Lung microvascular endothelial cell (primary cell): ENCODE measurements around the gene FABP1. TPM values are rescaled to one million over a fixed set of nuclear protein-coding genes. Genes with fewer than 3 reads are reported as not detected.

Experiments used
- DNase-seq, 2 donors: peaks; one replicate each; pipeline versions ENCODE4 v3.0.0 to v3.0.0-alpha.2; 2010; ENCODE audit warnings: low read depth in 2 of 2
- total RNA-seq: library from RNA; depleted of rRNA; stranded (reverse); fragments of >200 nt; gene quantifications from 2 replicates; pipeline ENCODE4 v1.2.1, GENCODE V29; 2014

The FABP1 gene
- total RNA-seq, 1 donor from 2014 or later: not detected

- DNase-seq: no peak
Measured at GRCh38 chr2:88081924-88082608, 45.8 kb downstream of the FABP1 start.

GRCh38 chr2:88080545-88080944 is 47.3 kb downstream of the FABP1 start:
- DNase-seq: no peak

- no peak for DNase-seq
Measured at GRCh38 chr2:88078643-88079172, 49.2 kb downstream of the FABP1 start.

GRCh38 chr2:88077080-88077479 is 50.8 kb downstream of the FABP1 start:
- no peak for DNase-seq

- DNase-seq: no peak
Measured at GRCh38 chr2:88074854-88075292, 53.0 kb downstream of the FABP1 start.

GRCh38 chr2:88074150-88074549 is 53.7 kb downstream of the FABP1 start:
- no peak for DNase-seq

Other genes starting within 250 kb of the FABP1 start
- 70.8 and 139 TPM in 2 replicates for gene RNU2-63P, start 111.5 kb downstream of the FABP1 start, total RNA-seq
- 12.6 and 14.5 TPM in 2 replicates for gene KRCC1, start 72.3 kb downstream of the FABP1 start, total RNA-seq
- gene SMYD1, start 60.2 kb downstream of the FABP1 start, total RNA-seq: not detected in 2 replicates
- under 0.01 TPM in 1 of 2 replicates, not detected in the other for gene THNSL2, start 42.3 kb upstream of the FABP1 start, total RNA-seq